IPS-20b (cell line): ENCODE measurements around the gene LRRC3.
"Not testable (repeated sequence)": the region's sequence is repeated elsewhere in the genome, so short reads cannot be mapped to it uniquely, and the experiment has no call there.

Experiments
- H3K27ac ChIP-seq: one replicate; pipeline ENCODE4 v1.5.1; 2013; ENCODE audit warnings: low read length
- H3K27me3 ChIP-seq: 2 replicates; pipeline ENCODE4 v1.6.1; 2013; ENCODE audit warnings: mild to moderate bottlenecking, low read length, inconsistent platforms; ENCODE audit not compliant: insufficient read depth
- H3K36me3 ChIP-seq: 2 replicates; pipeline ENCODE4 v1.6.1; 2013; ENCODE audit warnings: low read depth, mild to moderate bottlenecking, inconsistent platforms, low read length, moderate library complexity; ENCODE audit not compliant: insufficient read depth
- H3K4me1 ChIP-seq: 2 replicates; pipeline ENCODE4 v1.6.1; 2013; ENCODE audit warnings: mild to moderate bottlenecking, control low read depth, inconsistent platforms, low read length, moderate library complexity; ENCODE audit not compliant: insufficient read depth
- H3K4me3 ChIP-seq: 2 replicates; pipeline ENCODE4 v1.5.1; 2013; ENCODE audit warnings: mild to moderate bottlenecking, low read length, inconsistent platforms
- H3K9ac ChIP-seq: 2 replicates; pipeline ENCODE4 v1.6.1; 2013; ENCODE audit warnings: low read depth, mild to moderate bottlenecking, inconsistent platforms, low read length, moderate library complexity
- H3K9me3 ChIP-seq: 2 replicates; pipeline ENCODE4 v1.6.1; 2013; ENCODE audit warnings: mild to moderate bottlenecking, low read depth, low read length, inconsistent platforms; ENCODE audit not compliant: insufficient read depth

The LRRC3 gene, protein sequence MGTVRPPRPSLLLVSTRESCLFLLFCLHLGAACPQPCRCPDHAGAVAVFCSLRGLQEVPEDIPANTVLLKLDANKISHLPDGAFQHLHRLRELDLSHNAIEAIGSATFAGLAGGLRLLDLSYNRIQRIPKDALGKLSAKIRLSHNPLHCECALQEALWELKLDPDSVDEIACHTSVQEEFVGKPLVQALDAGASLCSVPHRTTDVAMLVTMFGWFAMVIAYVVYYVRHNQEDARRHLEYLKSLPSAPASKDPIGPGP

GRCh38 chr21:44454747-44455523 lies at the start of gene LRRC3:
Gene LRRC3 (plus strand): TSS chr21:44455510. CDS start chr21:44456645, 1,135 bp downstream.
- Histone ChIP-seq H3K27ac (no peak within 1 kb of the TSS), H3K4me3 (peak within 1 kb of the TSS; percentile 71)

GRCh38 chr21:44405948-44406872 lies 49.1 kb upstream of the LRRC3 start:
- no peak overlapping the region for H3K9ac ChIP-seq
- no peaks in the 10 kb centered on the region for H3K4me1 ChIP-seq
- no peak overlapping the region for H3K27ac ChIP-seq
- no peak overlapping the region for H3K4me3 ChIP-seq
- H3K27me3 ChIP-seq = no peaks in the 10 kb centered on the region
- H3K36me3 ChIP-seq = no peaks in the 10 kb centered on the region
- peaks cover 23% of the 10 kb centered on the region for H3K9me3 ChIP-seq

More at GRCh38 chr21:44454747-44455523, at the start of gene LRRC3:
- no peak within 1 kb of the TSS for H3K9ac ChIP-seq
- peaks cover 15% of the 10 kb centered on the region for H3K27me3 ChIP-seq
- no peaks in the 10 kb centered on the region for H3K4me1 ChIP-seq
- H3K36me3 ChIP-seq = no peaks in the 10 kb centered on the region
- no peaks in the 10 kb centered on the region for H3K9me3 ChIP-seq

GRCh38 chr21:44406953-44407352 lies 48.4 kb upstream of the LRRC3 start:
- no peak overlapping the region for H3K27ac ChIP-seq
- no peak overlapping the region for H3K9ac ChIP-seq
- H3K4me1 ChIP-seq = no peaks in the 10 kb centered on the region
- H3K9me3 ChIP-seq = peaks cover 23% of the 10 kb centered on the region
- H3K4me3 ChIP-seq = no peak overlapping the region
- no peaks in the 10 kb centered on the region for H3K36me3 ChIP-seq
- H3K27me3 ChIP-seq = no peaks in the 10 kb centered on the region

DNA sequence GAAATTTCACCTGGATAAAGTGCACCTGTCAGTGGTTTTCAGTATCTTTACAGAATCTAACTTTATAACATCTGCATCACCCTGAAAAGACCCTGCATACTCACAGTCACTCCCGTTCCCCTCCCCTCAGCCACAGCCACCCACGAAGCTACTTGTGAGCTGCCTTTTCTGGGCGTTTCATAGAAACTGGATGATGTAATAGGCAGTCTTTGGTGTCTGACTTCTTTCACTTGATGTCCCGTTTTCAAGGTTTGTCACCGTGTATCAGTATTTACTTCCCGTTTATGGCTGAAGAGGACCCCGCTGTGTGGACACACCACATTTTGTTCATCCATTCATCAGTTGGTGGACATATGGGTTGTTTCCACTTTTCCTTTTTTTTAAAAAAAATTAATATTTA lies 47.8 kb upstream of the LRRC3 start:
- Histone ChIP-seq H3K4me3 (no peak overlapping the region), H3K9me3 (peaks cover 23% of the 10 kb centered on the region), H3K4me1 (no peaks in the 10 kb centered on the region), H3K27ac (no peak overlapping the region), H3K9ac (no peak overlapping the region), H3K36me3 (no peaks in the 10 kb centered on the region), H3K27me3 (no peaks in the 10 kb centered on the region)

GRCh38 chr21:44408226-44408625 lies 47.1 kb upstream of the LRRC3 start:
- Histone ChIP-seq H3K27me3 (no peaks in the 10 kb centered on the region), H3K4me3 (no peak overlapping the region), H3K36me3 (no peaks in the 10 kb centered on the region), H3K9me3 (peaks cover 22% of the 10 kb centered on the region), H3K9ac (no peak overlapping the region), H3K4me1 (no peaks in the 10 kb centered on the region), H3K27ac (no peak overlapping the region)

DNA sequence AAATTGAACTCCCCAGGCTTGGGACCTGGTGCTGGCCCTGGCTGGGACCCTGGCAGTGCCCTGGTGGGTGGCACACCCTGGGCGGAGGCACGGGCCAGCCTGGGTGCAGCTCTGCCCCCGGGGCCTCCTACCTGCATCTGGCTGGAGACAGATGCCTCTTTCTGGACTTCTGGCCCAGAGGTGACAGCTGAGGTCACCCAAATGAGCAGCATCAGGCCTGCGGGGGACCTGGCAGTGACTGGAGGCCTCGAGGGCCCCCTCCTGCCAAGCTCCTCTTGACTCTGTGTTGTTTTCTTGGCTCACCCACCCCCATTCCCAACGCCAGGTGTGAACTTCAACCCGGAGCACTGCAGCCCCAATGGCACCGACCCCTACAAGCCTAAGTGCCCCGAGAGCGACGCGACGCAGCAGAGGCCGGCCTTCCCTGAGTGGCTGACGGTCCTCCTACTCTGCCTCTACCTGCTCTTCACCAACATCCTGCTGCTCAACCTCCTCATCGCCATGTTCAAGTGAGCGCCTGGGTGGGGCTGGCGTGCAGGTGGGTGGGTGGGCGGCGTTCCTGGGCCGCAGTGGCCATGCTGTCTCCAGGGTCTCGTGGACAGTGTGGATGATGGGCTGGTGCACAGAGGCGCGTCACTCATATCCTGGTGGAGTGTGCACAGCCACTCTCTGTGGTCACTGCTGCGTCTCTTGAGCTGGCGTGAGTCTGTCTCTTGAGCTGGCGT lies 41.6 kb upstream of the LRRC3 start:
- no peak overlapping the region for H3K4me3 ChIP-seq
- no peak overlapping the region for H3K9ac ChIP-seq
- no peaks in the 10 kb centered on the region for H3K4me1 ChIP-seq
- no peak overlapping the region for H3K27ac ChIP-seq
- no peaks in the 10 kb centered on the region for H3K27me3 ChIP-seq
- H3K9me3 ChIP-seq = peaks cover 10% of the 10 kb centered on the region
- H3K36me3 ChIP-seq = no peaks in the 10 kb centered on the region

GRCh38 chr21:44414291-44415072 lies 40.8 kb upstream of the LRRC3 start:
- H3K27me3 ChIP-seq = no peaks in the 10 kb centered on the region
- no peak overlapping the region for H3K9ac ChIP-seq
- H3K27ac ChIP-seq = no peak overlapping the region
- no peaks in the 10 kb centered on the region for H3K4me1 ChIP-seq
- no peaks in the 10 kb centered on the region for H3K36me3 ChIP-seq
- H3K9me3 ChIP-seq = peaks cover 17% of the 10 kb centered on the region
- H3K4me3 ChIP-seq = no peak overlapping the region

- Histone ChIP-seq H3K9me3 (peaks cover 22% of the 10 kb centered on the region), H3K4me1 (no peaks in the 10 kb centered on the region), H3K27me3 (no peaks in the 10 kb centered on the region)
Measured at GRCh38 chr21:44415073-44416025, 40.0 kb upstream of the LRRC3 start.

GRCh38 chr21:44416193-44416592 lies 39.1 kb upstream of the LRRC3 start:
- H3K4me3 ChIP-seq = no peak overlapping the region
- H3K9ac ChIP-seq = no peak overlapping the region
- H3K9me3 ChIP-seq = peaks cover 22% of the 10 kb centered on the region
- no peaks in the 10 kb centered on the region for H3K36me3 ChIP-seq
- no peaks in the 10 kb centered on the region for H3K4me1 ChIP-seq
- no peaks in the 10 kb centered on the region for H3K27me3 ChIP-seq
- H3K27ac ChIP-seq = no peak overlapping the region

More at GRCh38 chr21:44415073-44416025, 40.0 kb upstream of the LRRC3 start:
- Histone ChIP-seq H3K9ac (no peak overlapping the region), H3K36me3 (no peaks in the 10 kb centered on the region), H3K4me3 (no peak overlapping the region), H3K27ac (no peak overlapping the region)

DNA sequence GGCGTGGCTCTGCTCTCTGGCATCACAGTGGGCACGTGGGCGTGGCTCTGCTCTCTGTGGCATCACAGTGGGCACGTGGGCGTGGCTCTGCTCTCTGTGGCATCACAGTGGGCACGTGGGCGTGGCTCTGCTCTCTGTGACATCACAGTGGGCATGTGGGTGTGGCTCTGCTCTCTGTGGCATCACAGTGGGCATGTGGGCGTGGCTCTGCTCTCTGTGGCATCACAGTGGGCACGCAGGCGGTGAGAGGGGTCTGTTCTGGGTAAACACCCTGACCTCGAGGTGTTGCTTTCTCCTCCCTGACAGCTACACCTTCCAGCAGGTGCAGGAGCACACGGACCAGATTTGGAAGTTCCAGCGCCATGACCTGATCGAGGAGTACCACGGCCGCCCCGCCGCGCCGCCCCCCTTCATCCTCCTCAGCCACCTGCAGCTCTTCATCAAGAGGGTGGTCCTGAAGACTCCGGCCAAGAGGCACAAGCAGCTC lies 37.6 kb upstream of the LRRC3 start:
- H3K9ac ChIP-seq, H3K4me1 ChIP-seq, H3K27me3 ChIP-seq, H3K4me3 ChIP-seq, H3K27ac ChIP-seq, H3K36me3 ChIP-seq: not testable (repeated sequence)
- peaks cover 22% of the 10 kb centered on the region for H3K9me3 ChIP-seq
